KMS-11 (cell line): Measurements from ENCODE around the gene PLEKHM2.

Experiments used
- H2AFZ ChIP-seq: fragments of 200-600 bp; sonication (generic); 2 replicates; pipeline ENCODE4 v1.6.1; 2016; ENCODE audit warnings: antibody characterized with exemption, mixed run types, low read depth
- H3K27ac ChIP-seq: fragments of 200-600 bp; sonication (generic); 2 replicates; pipeline ENCODE4 v1.6.1; 2016; ENCODE audit warnings: mild to moderate bottlenecking, mixed run types
- H3K27me3 ChIP-seq: fragments of 200-600 bp; sonication (generic); 2 replicates; pipeline ENCODE4 v1.6.1; 2017; ENCODE audit warnings: mild to moderate bottlenecking, low read depth, mixed run types, moderate library complexity; ENCODE audit not compliant: insufficient read depth
- H3K36me3 ChIP-seq: fragments of 200-600 bp; sonication (generic); 2 replicates; pipeline ENCODE4 v1.6.1; 2017; ENCODE audit warnings: mild to moderate bottlenecking, mixed run types; ENCODE audit not compliant: insufficient read depth
- H3K4me1 ChIP-seq: fragments of 200-600 bp; sonication (generic); 2 replicates; pipeline ENCODE4 v1.6.1; 2016; ENCODE audit warnings: mild to moderate bottlenecking, low read depth, mixed run types; ENCODE audit not compliant: poor library complexity, severe bottlenecking
- H3K4me2 ChIP-seq: fragments of 200-600 bp; sonication (generic); 2 replicates; pipeline ENCODE4 v1.7.0; 2016; ENCODE audit warnings: mild to moderate bottlenecking, mixed run types
- H3K4me3 ChIP-seq: fragments of 200-600 bp; sonication (generic); IDR thresholded peaks from 2 replicates; pipeline ENCODE4 v1.6.1; 2017; ENCODE audit warnings: low read depth, low read length, mixed read lengths; ENCODE audit not compliant: insufficient read depth
- H3K79me2 ChIP-seq: fragments of 200-600 bp; sonication (generic); 2 replicates; pipeline ENCODE4 v1.6.1; 2016; ENCODE audit warnings: low read depth, mixed run types; ENCODE audit not compliant: insufficient read depth
- H3K9ac ChIP-seq: fragments of 200-600 bp; sonication (generic); 2 replicates; pipeline ENCODE4 v1.6.1; 2016; ENCODE audit warnings: mild to moderate bottlenecking, mixed run types
- H4K20me1 ChIP-seq: fragments of 200-600 bp; sonication (generic); 2 replicates; pipeline ENCODE4 v1.6.1; 2016; ENCODE audit warnings: mild to moderate bottlenecking, mixed run types; ENCODE audit not compliant: insufficient read depth
- TF ChIP-seq, protein P1 (sequence below): fragments of 200-600 bp; sonication (generic); conservative IDR thresholded peaks from 2 replicates; pipeline ENCODE4 v1.6.1; 2017; ENCODE audit warnings: low read depth, mild to moderate bottlenecking, antibody characterized with exemption, low read length, moderate library complexity, mixed read lengths

Gene PLEKHM2

GRCh38 chr1:15684042-15684461, at the start of gene PLEKHM2:
PLEKHM2 (plus strand) TSS chr1:15684320; CDS start chr1:15684559, 239 bp downstream.
- Histone ChIP-seq H3K36me3 (no peaks in the 10 kb centered on the region), H3K4me1 (peaks cover 13% of the 10 kb centered on the region), H3K27ac (peak within 1 kb of the TSS; percentile 77), H3K79me2 (peaks cover 44% of the 10 kb centered on the region), H3K27me3 (no peaks in the 10 kb centered on the region), H3K9ac (peak within 1 kb of the TSS; percentile 99), H3K4me3 (peak within 1 kb of the TSS; percentile 64), H2AFZ (peak within 1 kb of the TSS; percentile 98), H4K20me1 (no peaks in the 10 kb centered on the region), H3K4me2 (peak within 1 kb of the TSS; percentile 89)
- TF ChIP-seq, protein P1, sequence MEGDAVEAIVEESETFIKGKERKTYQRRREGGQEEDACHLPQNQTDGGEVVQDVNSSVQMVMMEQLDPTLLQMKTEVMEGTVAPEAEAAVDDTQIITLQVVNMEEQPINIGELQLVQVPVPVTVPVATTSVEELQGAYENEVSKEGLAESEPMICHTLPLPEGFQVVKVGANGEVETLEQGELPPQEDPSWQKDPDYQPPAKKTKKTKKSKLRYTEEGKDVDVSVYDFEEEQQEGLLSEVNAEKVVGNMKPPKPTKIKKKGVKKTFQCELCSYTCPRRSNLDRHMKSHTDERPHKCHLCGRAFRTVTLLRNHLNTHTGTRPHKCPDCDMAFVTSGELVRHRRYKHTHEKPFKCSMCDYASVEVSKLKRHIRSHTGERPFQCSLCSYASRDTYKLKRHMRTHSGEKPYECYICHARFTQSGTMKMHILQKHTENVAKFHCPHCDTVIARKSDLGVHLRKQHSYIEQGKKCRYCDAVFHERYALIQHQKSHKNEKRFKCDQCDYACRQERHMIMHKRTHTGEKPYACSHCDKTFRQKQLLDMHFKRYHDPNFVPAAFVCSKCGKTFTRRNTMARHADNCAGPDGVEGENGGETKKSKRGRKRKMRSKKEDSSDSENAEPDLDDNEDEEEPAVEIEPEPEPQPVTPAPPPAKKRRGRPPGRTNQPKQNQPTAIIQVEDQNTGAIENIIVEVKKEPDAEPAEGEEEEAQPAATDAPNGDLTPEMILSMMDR = no peak

DNA sequence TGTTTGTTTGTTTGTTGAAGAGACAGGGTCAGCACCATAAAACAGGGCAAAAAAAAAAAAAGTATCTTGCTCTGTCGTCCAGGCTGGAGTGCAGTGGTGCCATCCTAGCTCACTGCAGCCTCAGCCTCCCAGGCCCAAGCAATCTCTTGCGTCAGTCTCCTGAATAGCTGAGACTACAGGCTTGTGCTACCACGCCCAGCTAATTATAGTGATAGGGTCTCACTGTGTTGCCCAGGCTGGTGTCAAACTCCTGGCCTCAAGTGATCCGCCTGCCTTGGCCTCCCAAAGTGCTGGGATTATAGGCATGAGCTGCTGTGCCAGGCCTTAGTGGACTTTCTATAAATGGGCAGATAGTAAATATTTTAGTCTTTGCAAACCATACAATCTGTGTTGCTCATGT, 47.7 kb upstream of the PLEKHM2 start:
- H3K36me3 ChIP-seq = peaks cover 13% of the 10 kb centered on the region; the same call in 1 of the 2 replicates
- H4K20me1 ChIP-seq = peaks cover 4% of the 10 kb centered on the region; the same call in 1 of the 2 replicates
- H3K79me2 ChIP-seq = 0 out of 2 replicates have a peak, but pooled peaks cover 8% of the 10 kb centered on the region
- no peak overlapping the region for H3K4me3 ChIP-seq
- H3K4me2 ChIP-seq = no peak overlapping the region
- no peak overlapping the region for H3K27ac ChIP-seq
- H3K4me1 ChIP-seq = no peaks in the 10 kb centered on the region
- H3K27me3 ChIP-seq = no peaks in the 10 kb centered on the region
- no peak overlapping the region for H2AFZ ChIP-seq
- no peak overlapping the region for H3K9ac ChIP-seq
- TF ChIP-seq, protein P1 = no peak

GRCh38 chr1:15637826-15638225, 46.3 kb upstream of the PLEKHM2 start:
- Histone ChIP-seq H3K27me3 (no peaks in the 10 kb centered on the region), H3K27ac (no peak overlapping the region), H3K9ac (no peak overlapping the region), H3K4me3 (no peak overlapping the region), H2AFZ (no peak overlapping the region), H3K79me2 (no peaks in the 10 kb centered on the region), H3K36me3 (peaks cover 13% of the 10 kb centered on the region; the same call in 1 of the 2 replicates), H3K4me1 (no peaks in the 10 kb centered on the region), H3K4me2 (no peak overlapping the region), H4K20me1 (peaks cover 4% of the 10 kb centered on the region; the same call in 1 of the 2 replicates)
- TF ChIP-seq, protein P1 = no peak

DNA sequence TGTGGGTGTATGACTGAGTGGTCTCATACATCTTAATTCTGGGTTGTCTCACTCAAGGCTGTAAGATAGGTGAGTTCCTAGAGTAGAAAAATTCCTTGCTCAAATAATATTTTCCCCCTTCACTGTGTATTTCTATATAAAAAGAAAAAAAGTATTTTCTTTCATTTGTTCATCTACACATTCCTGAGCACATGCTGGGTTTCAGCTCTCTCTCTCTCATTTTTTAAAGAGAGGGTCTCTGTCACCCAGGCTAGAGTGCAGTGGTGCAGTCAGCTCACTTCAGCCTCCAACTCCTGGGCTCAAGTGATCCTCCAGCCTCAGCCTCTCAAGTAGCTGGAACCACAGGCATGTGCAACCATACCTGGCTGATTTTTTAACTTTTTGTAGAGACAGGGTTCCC, 44.9 kb upstream of the PLEKHM2 start:
- H2AFZ ChIP-seq = no peak overlapping the region
- peaks cover 13% of the 10 kb centered on the region; the same call in 1 of the 2 replicates for H3K36me3 ChIP-seq
- H3K4me2 ChIP-seq = no peak overlapping the region
- H3K27me3 ChIP-seq = no peaks in the 10 kb centered on the region
- H4K20me1 ChIP-seq = 0 out of 2 replicates have a peak, but pooled peaks cover 4% of the 10 kb centered on the region
- no peak overlapping the region for H3K27ac ChIP-seq
- H3K9ac ChIP-seq = no peak overlapping the region
- H3K4me1 ChIP-seq = no peaks in the 10 kb centered on the region
- TF ChIP-seq, protein P1 = no peak
- H3K79me2 ChIP-seq = no peaks in the 10 kb centered on the region
- no peak overlapping the region for H3K4me3 ChIP-seq
